Vagina (tissue), 2 donors: ENCODE measurements around the gene IHH.

Source experiments
- CTCF ChIP-seq, 3 experiments: fragments of 450-650 bp in 2 of 3; fragments of 200-600 bp in 1 of 3; sonication (generic) in 1 of 3; IDR thresholded peaks; one replicate each; pipeline ENCODE4 v1.5.1; 2017 to 2019; ENCODE audit warnings: antibody characterized with exemption in 3 of 3, mild to moderate bottlenecking in 2 of 3, moderate library complexity in 2 of 3
- POLR2A ChIP-seq, 2 donors: fragments of 450-650 bp; IDR thresholded peaks; one replicate each; pipeline ENCODE4 v1.6.1; 2017; ENCODE audit warnings: antibody characterized with exemption in 2 of 2, mild to moderate bottlenecking in 2 of 2, moderate library complexity in 2 of 2

- TF ChIP-seq CTCF (IDR thresholded peaks at IDR 0.05) = no peak
- TF ChIP-seq POLR2A (IDR thresholded peaks at IDR 0.05) = no peak
Measured at GRCh38 chr2:219028141-219028540, 32.6 kb downstream of the IHH start.
